ENCODE results near the gene GINS1. TPM values are rescaled to one million over a fixed set of nuclear protein-coding genes. Genes with fewer than 3 reads are reported as not detected.

GINS1 gene
- total RNA-seq, 1 experiment from 2014 or later, result 30.4 TPM

DNA sequence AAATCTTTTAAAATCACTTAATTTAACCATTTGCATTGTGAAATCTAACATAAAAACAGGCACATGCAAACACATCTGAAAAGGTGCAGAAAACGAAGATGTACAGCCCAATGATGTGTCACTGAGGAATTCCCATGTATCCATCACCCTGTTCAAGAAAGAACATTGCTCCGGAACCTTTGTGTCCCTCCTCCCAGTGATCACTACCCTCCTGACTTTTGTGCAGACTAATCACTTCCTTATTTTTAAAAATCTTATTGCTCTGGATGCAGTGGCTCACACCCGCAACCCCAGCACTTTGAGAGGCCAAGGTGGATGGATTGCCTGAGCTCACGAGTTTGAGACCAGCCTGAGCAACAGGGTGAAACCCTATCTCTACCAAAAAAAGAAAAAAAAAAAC lies 14.6 kb downstream of the GINS1 start:
- ATAC-seq (no peak), DNase-seq (ENCODE audit: low read depth, low spot score) (no peak)
- Histone ChIP-seq H3K27me3 (ENCODE audit: insufficient read depth, low read length) (no peaks in the 10 kb centered on the region), H3K27ac (ENCODE audit: low read depth, low read length) (no peak overlapping the region), H3K9me3 (ENCODE audit: control insufficient read depth in 1 of 2, insufficient read depth in 1 of 2, low read depth in 1 of 2, low read length in 2 of 2) (no peaks in the 10 kb centered on the region), H2AFZ (ENCODE audit: low read depth, low read length, poor library complexity, severe bottlenecking) (no peak overlapping the region), H3K4me2 (ENCODE audit: low read length) (no peak overlapping the region), H3K79me2 (ENCODE audit: insufficient read depth, low read length) (peaks cover 13% of the 10 kb centered on the region), H3K4me3 (replicated peaks in 1 of 2; ENCODE audit: low read depth in 1 of 2, low read length in 2 of 2) (no peak overlapping the region), H3K9me2 (ENCODE audit: insufficient read depth) (no peaks in the 10 kb centered on the region), H3K4me1 (ENCODE audit: control insufficient read depth in 1 of 2, insufficient read depth in 2 of 2, low read length in 2 of 2) (peaks cover 0 to 9% of the 10 kb centered on the region in 2 experiments; a peak in 1 of 4 replicates), H3K36me3 (ENCODE audit: control insufficient read depth in 1 of 2, insufficient read depth in 2 of 2, low read length in 2 of 2) (peaks cover 15 to 23% of the 10 kb centered on the region in 2 experiments), H4K20me1 (ENCODE audit: insufficient read depth) (no peaks in the 10 kb centered on the region), H3K9ac (ENCODE audit: low read length) (no peak overlapping the region)
- intact Hi-C loops (cut with micrococcal nuclease), result loop anchor here (10.0 kb wide), 1 partner anchor 123 kb away; no protein-coding TSS in a partner anchor
- RAD21 ChIA-PET (ENCODE audit: low non-redundant PET in 1 of 2, low total read pairs in 2 of 2, uncharacterized antibody in 2 of 2, unreplicated experiment in 2 of 2), result no interaction called here
- CTCF ChIA-PET, result no interaction called here
- TF ChIP-seq EZH2 (IDR thresholded peaks at IDR 0.05), result no peak
- POLR2A ChIA-PET, result no interaction called here
- no TSS peak for BruUV-seq (replicated peaks)

DNA sequence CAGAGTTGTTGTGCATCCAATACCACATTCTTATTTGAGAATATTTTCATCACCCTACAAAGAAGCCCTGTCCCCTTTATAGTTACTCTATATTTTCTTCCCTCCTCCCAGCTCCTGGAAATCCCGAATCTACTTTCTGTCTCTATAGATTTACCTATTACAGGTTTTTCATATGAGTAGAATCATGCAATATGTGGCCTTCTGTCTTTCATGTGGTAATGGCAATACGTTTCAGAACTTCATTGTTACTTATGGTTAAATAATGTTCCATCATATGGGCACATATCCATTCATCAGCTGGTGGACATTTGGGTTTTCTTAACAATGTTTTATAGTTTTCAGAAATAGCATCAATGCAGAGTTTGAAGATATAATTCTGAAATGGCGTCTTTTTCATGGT lies 17.1 kb downstream of the GINS1 start:
- ChIA-PET CTCF (no interaction called here), POLR2A (no interaction called here)

More for the DNA sequence above, 17.1 kb downstream of the GINS1 start:
- Histone ChIP-seq H3K27me3 (ENCODE audit: insufficient read depth, low read length) (no peaks in the 10 kb centered on the region), H3K27ac (ENCODE audit: low read depth, low read length) (no peak overlapping the region), H3K4me2 (ENCODE audit: low read length) (no peak overlapping the region), H3K9me2 (ENCODE audit: insufficient read depth) (no peaks in the 10 kb centered on the region), H4K20me1 (ENCODE audit: insufficient read depth) (no peaks in the 10 kb centered on the region), H3K79me2 (ENCODE audit: insufficient read depth, low read length) (peaks cover 4% of the 10 kb centered on the region; the same call in 1 of the 2 replicates), H3K9me3 (ENCODE audit: control insufficient read depth in 1 of 2, insufficient read depth in 1 of 2, low read depth in 1 of 2, low read length in 2 of 2) (no peaks in the 10 kb centered on the region), H3K4me3 (replicated peaks in 1 of 2; ENCODE audit: low read depth in 1 of 2, low read length in 2 of 2) (no peak overlapping the region), H3K4me1 (ENCODE audit: control insufficient read depth in 1 of 2, insufficient read depth in 2 of 2, low read length in 2 of 2) (no peaks in the 10 kb centered on the region), H3K36me3 (ENCODE audit: control insufficient read depth in 1 of 2, insufficient read depth in 2 of 2, low read length in 2 of 2) (peaks cover 7 to 9% of the 10 kb centered on the region in 2 experiments), H2AFZ (ENCODE audit: low read depth, low read length, poor library complexity, severe bottlenecking) (no peak overlapping the region), H3K9ac (ENCODE audit: low read length) (no peak overlapping the region)
- RAD21 ChIA-PET (ENCODE audit: low non-redundant PET in 1 of 2, low total read pairs in 2 of 2, uncharacterized antibody in 2 of 2, unreplicated experiment in 2 of 2), result no interaction called here
- no TSS peak for BruUV-seq (replicated peaks)
- DNase-seq (ENCODE audit: low read depth, low spot score), result no peak
- intact Hi-C loops (cut with micrococcal nuclease), result loop anchor here (10.0 kb wide), 1 partner anchor 120 kb away; no protein-coding TSS in a partner anchor
- no peak for ATAC-seq
- no peak for TF ChIP-seq FOSL1 (IDR thresholded peaks at IDR 0.05; ENCODE audit: low read depth)
- no peak for TF ChIP-seq ZFX (IDR thresholded peaks at IDR 0.05)
- no peak for TF ChIP-seq CEBPB (IDR thresholded peaks at IDR 0.05; ENCODE audit: low read depth)
- no peak for TF ChIP-seq EGR1 (IDR thresholded peaks at IDR 0.05; ENCODE audit: low read depth)
- TF ChIP-seq JUND (IDR thresholded peaks at IDR 0.05), result no peak
- TF ChIP-seq, protein P1, sequence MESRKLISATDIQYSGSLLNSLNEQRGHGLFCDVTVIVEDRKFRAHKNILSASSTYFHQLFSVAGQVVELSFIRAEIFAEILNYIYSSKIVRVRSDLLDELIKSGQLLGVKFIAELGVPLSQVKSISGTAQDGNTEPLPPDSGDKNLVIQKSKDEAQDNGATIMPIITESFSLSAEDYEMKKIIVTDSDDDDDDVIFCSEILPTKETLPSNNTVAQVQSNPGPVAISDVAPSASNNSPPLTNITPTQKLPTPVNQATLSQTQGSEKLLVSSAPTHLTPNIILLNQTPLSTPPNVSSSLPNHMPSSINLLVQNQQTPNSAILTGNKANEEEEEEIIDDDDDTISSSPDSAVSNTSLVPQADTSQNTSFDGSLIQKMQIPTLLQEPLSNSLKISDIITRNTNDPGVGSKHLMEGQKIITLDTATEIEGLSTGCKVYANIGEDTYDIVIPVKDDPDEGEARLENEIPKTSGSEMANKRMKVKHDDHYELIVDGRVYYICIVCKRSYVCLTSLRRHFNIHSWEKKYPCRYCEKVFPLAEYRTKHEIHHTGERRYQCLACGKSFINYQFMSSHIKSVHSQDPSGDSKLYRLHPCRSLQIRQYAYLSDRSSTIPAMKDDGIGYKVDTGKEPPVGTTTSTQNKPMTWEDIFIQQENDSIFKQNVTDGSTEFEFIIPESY (IDR thresholded peaks at IDR 0.05; ENCODE audit: extremely low read depth, insufficient replicate concordance, low read length), result no peak

All from HCT116 (cell line).